HG03045 (cell line): ENCODE measurements around the gene PARD3.

ENCODE experiments used
- ATAC-seq: cut with Tn5 transposase; IDR thresholded peaks from one replicate; pipeline ENCODE4 v1.9.1; 2021; ENCODE audit warnings: mild to moderate bottlenecking, moderate library complexity; ENCODE audit not compliant: unreplicated experiment

PARD3 gene

DNA sequence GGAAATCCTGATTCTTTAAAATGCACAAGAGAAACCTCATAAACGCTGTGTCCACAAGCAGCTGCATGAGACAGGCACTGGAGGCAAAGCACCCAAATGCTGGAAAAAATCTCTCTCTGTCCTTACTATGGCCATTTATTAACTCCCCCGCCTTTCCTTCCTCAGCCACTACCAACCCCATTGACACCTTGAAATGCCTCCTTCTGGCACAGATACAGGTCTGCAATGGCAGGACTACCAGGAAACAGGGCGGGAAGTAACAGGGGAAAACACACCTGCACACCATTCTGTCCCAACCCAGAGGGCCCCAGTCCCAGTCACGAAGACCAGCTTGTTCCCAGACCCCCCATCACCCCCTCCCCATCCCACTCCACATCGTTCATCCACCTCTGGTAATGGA lies 224.3 kb downstream of the PARD3 start:
- no peak for ATAC-seq

DNA sequence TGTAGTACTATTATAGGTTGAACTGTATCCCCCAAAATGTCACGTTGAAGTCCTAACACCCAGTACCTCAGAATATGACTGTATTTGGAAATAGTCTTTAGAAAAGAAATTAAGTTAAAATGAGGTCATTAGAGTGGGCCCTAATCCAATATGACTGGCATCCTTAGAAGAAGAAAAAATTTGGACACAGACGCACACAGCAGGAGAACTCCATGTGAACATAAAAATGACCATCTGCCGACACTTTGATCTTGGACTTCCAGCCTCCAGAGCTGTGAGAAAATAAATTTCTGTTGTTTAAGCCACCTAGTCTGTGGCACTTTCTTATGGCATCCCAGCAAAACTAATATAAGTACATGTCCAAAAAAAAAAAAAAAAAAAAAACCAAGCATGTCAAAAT lies 225.8 kb downstream of the PARD3 start:
- ATAC-seq = no peak

DNA sequence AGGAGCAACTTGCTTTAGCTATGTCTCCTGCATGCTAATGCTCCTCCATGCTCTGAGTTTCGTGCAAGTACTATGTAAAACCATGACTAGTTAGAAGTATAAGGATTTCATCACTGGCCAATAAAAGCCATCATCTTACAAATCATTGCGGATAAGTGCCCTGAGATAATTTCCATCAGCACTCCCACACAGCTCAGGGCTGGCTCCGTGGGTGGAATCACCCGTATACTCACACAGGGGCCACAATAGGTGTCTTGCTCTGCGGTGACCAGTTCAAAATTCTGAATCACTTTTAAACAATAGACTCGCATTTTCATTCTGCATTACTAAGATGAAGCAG lies 227.4 kb downstream of the PARD3 start:
- ATAC-seq = no peak

DNA sequence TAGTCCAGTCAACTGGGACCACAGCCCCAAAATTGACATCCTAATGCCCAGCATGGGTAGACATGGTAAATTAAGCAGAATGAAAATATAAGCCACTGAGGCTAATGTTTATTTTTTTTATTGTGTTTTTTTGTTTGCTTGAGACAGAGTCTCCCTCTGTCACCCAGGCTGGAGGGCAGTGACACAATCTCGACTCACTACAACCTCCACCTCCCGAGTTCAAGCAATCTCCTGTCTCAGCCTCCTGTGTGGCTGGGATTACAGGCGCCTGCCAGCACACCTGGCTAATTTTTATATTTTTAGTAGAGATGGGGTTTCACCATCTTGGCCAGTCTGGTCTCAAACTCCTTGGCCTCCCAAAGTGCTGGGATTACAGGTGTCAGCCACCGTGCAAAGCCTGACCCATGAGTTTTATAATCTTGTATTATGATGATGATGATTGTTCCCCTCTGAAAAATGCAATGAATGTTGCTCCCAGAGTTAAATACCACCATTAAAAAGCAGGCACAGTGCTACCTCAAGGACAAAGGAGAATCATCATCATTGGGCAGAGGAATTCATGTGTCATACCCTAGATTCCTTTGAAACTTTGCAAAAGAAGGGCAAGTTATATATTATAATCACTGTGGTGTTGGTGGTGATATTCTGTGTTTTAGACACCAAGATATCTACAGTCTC lies 228.0 kb downstream of the PARD3 start:
- ATAC-seq = no peak

DNA sequence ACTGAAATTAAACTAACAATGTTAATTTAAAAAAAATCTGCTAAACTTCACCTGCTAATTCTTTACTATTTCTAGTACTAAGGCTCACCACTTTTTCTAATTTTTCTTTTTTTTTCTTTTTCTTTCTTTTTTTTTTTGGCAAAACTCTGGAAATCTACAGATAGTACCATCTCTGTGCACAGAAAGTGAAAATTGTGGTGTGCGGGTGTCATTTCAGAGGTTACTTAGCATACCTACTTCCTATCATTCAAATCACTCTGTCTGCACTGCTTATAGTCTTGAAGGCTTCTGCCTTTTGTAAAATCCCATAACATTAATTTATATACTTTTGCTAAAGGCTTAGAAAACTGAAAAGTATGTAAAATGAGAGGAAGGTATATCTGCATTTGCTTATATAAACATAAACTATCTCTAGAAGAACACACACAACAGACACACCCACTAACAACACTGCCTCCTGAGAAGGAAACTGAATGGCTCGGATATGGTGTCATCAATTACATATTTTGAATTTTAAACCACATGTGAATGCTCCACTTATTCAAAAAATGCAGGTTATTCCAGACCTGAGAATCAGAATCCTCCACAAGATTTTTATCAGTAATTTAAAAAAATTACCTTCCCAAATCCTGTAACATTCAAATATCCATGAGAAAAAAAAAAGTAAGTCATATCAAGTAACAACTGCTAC lies 229.5 kb downstream of the PARD3 start:
- ATAC-seq = no peak

DNA sequence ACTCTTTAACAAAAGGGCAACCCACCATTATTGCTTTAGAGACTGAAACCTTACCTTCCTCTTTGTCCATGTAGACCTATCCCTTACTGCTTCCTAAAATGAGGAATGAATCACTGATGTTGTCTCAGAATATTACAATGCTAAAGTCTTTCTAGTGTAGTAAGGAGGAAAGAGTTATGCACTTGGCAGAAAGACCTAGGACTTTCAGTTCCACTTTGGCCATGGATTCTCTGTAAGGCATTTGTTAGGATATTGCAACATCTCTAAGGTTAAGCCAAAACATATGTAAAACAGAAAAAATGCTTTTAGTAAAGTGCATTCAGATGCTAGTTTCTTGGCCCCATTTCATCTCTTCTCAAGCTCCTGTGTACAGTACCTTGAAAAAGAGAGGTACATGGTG lies 230.9 kb downstream of the PARD3 start:
- ATAC-seq = no peak

DNA sequence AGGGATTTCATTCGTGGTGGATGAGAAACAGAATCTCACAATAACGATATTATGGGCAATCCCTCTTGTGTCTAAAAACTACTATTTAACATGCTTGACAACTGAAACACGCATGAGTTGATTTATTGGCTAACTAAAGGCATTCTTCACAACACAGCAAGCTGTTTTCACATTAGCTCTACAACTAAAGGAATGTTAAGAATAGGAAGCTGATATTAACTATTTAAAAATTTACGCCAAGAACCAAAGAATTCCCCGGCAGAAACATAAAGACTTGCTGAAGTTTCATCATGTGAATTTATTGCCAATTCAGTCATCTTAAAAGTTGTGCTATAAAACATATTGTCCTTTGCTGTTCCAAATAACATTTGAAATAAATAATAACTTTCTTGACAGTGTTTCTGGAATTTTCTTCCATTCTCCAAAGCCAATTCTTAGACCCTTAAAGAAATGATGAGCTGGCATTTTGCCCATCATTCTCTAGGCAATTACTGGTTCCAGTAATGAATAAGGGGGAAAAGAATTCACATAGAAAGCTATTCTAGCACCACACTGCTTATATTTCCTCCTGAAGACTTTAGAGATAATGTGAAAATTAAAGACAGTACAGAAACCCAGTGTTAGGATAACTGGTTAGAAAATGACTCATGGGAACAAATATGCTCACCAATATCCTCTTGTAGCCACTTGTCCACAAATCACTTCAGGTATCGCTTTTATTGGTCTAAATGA lies 233.1 kb downstream of the PARD3 start:
- no peak for ATAC-seq

DNA sequence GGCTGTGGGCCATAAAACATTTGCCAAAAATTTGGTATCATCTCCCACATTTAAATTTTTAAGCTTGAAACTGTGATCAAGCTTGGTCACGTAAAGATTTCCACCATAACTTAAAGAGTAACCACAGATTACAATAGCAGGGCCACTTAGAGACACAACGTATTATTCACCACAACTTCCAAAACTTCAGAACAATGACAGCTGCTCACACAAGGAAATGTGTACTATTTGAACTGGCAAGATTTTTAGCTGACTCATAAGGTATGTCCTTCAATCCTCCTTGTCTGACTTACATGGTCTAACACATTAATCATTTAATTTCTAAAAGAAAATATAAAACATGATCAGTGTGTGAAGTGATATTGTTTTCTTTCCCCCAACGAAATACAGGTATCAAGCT lies 234.5 kb downstream of the PARD3 start:
- ATAC-seq = no peak

DNA sequence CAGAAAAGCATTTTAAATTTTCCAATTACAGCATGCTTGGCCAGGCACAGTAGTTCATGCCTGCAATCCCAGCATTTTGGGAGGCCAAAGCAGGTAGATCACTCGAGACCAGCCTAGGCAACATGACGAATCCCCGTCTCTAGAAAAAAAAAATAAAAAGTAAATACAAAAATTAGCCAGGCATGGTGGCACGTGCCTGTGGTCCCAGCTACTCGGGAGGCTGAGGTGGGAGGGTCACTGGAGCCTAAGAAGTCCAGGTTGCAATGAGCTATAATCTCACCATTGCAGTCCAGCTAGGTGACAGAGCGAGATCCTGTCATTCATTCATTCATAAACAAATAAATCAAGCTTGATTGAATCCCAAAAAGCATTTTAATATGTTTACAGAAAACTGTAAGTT lies 234.9 kb downstream of the PARD3 start:
- ATAC-seq = no peak

DNA sequence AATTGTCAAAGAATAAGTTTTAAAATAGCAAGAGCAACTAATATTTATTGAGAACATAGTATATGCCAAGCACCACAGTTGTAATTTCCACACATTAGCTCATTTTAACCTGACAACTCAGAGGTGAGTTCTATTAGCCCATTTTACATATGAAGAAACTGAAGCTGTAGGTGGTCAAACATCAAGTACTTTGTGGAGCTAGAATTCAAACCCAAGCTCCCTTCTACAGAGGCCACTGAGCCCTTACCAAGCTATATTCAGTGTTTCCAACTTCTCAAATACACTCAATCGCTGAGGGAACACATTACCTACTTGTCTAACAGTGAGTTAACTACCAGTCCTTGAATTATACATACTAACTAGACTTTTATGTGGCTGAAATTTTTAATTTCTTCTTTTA lies 236.6 kb downstream of the PARD3 start:
- ATAC-seq = no peak

GRCh38 chr10:34576797-34577196 lies 238.3 kb downstream of the PARD3 start:
- ATAC-seq = no peak

- ATAC-seq = no peak
Measured at GRCh38 chr10:34575882-34576281, 239.2 kb downstream of the PARD3 start.

GRCh38 chr10:34574353-34574934 lies 240.7 kb downstream of the PARD3 start:
- no peak for ATAC-seq

- ATAC-seq = no peak
Measured at GRCh38 chr10:34570887-34571286, 244.2 kb downstream of the PARD3 start.

GRCh38 chr10:34567659-34568253 lies 247.3 kb downstream of the PARD3 start:
- no peak for ATAC-seq

DNA sequence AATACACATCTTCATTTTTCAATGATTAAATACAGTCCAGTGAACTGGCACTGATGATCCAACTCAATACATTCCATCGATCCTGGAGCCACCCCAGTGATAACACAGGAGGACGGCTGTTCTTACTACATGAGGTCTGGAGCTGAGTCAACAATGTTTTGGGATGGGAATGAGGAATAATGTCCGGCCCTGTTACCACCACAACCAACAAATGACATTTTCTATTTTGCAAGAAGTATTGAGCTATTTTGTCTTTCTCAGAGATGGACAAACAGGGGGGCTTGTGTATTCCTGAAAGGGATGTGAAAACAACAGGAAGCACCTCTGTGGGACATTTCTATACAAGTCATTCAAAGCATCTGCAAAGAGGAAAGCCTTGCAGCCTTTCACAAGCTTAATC lies 249.2 kb downstream of the PARD3 start:
- ATAC-seq = no peak

- no peak for ATAC-seq
Measured at GRCh38 chr10:34558093-34558583, 257.0 kb downstream of the PARD3 start.

- no peak for ATAC-seq
Measured at GRCh38 chr10:34557173-34557572, 257.9 kb downstream of the PARD3 start.

DNA sequence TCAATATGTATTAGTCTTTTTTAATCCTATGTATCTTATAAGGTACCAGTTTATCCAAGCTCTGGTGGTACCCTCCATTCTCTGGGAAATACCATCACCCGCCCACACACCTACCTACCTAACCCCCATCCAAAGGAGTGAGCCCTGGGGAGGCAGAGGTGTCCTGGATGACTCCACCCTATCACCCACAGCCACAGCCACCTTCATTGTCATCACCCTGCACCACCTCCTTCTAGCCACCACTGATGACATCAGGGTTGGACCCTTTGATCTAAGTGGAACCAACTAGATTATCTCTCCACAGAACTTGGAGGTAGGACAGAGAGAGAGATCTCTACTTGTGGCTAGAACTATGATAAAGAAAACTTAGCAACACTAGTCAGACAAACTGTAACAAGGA lies 259.4 kb downstream of the PARD3 start:
- ATAC-seq = no peak

GRCh38 chr10:34553747-34554146 lies 261.3 kb downstream of the PARD3 start:
- ATAC-seq = no peak

GRCh38 chr10:34551295-34551694 lies 263.8 kb downstream of the PARD3 start:
- no peak for ATAC-seq
